HepG2 (cell line): ENCODE results near the gene METAP1D. TPM values are rescaled to one million over a fixed set of nuclear protein-coding genes. Genes with fewer than 3 reads are reported as not detected.

ENCODE experiments used
- AGO2 ChIP-seq: fragments of 200-400 bp; formaldehyde crosslinking; optimal IDR thresholded peaks from 2 replicates; pipeline ENCODE3; 2017; ENCODE audit warnings: mild to moderate bottlenecking, low read depth, low read length, moderate library complexity
- BRD4 ChIP-seq: sonication (generic); formaldehyde crosslinking; IDR thresholded peaks from 2 replicates; pipeline ENCODE4 v1.4.0; 2020; ENCODE audit warnings: missing genetic modification reagents
- CHCHD3 ChIP-seq: sonication (generic); formaldehyde crosslinking; IDR thresholded peaks from 2 replicates; pipeline ENCODE4 v1.8.0; 2022; ENCODE audit warnings: mild to moderate bottlenecking, missing genetic modification reagents, moderate library complexity
- CREM ChIP-seq, 2 experiments: sonication (generic) in 1 of 2; formaldehyde crosslinking in 1 of 2; IDR thresholded peaks; 2 replicates each; pipeline versions ENCODE4 v1.4.0 to v1.6.1; 2016 to 2020; ENCODE audit warnings: antibody characterized with exemption in 1 of 2, mild to moderate bottlenecking in 1 of 2, missing genetic modification reagents in 1 of 2
- EP300 ChIP-seq, 3 experiments: sonication (generic) in 1 of 3; formaldehyde crosslinking in 1 of 3; IDR thresholded peaks; 2 replicates each; pipeline versions ENCODE4 v1.5.1 to v1.6.1; 2011 to 2020; ENCODE audit warnings: low read depth in 2 of 3, low read length in 2 of 3, borderline replicate concordance in 1 of 3, improper control_type of control experiment in 1 of 3, mild to moderate bottlenecking in 1 of 3, missing genetic modification reagents in 1 of 3, moderate library complexity in 1 of 3
- FOSL1 ChIP-seq: sonication (generic); formaldehyde crosslinking; IDR thresholded peaks from 2 replicates; pipeline ENCODE4 v1.9.0; 2021; ENCODE audit warnings: missing genetic modification reagents, borderline replicate concordance
- KDM5B ChIP-seq: sonication (generic); formaldehyde crosslinking; IDR thresholded peaks from 2 replicates; pipeline ENCODE4 v1.4.0; 2020; ENCODE audit warnings: missing genetic modification reagents, mild to moderate bottlenecking, borderline replicate concordance
- TRAFD1 ChIP-seq: sonication (generic); formaldehyde crosslinking; IDR thresholded peaks from 2 replicates; pipeline ENCODE4 v1.5.1; 2020; ENCODE audit warnings: missing genetic modification reagents, mild to moderate bottlenecking, borderline replicate concordance
- ZMYM3 ChIP-seq: sonication (generic); formaldehyde crosslinking; IDR thresholded peaks from 2 replicates; pipeline ENCODE4 v1.5.1; 2020; ENCODE audit warnings: mild to moderate bottlenecking, missing genetic modification reagents
- ZNF138 ChIP-seq: sonication (generic); formaldehyde crosslinking; IDR thresholded peaks from 2 replicates; pipeline ENCODE4 v1.5.0; 2020; ENCODE audit warnings: mild to moderate bottlenecking, low read depth, missing genetic modification reagents
- ZNF235 ChIP-seq: sonication (generic); formaldehyde crosslinking; IDR thresholded peaks from 2 replicates; pipeline ENCODE4 v1.8.1; 2023; ENCODE audit warnings: mild to moderate bottlenecking, missing genetic modification reagents, borderline replicate concordance
- ZNF24 ChIP-seq: fragments of 450-650 bp; IDR thresholded peaks from 2 replicates; pipeline ENCODE4 v1.6.1; 2017; ENCODE audit warnings: antibody characterized with exemption, mild to moderate bottlenecking
- ZNF326 ChIP-seq: sonication (generic); formaldehyde crosslinking; IDR thresholded peaks from 2 replicates; pipeline ENCODE4 v1.4.0; 2020; ENCODE audit warnings: missing genetic modification reagents, borderline replicate concordance
- ZNF616 ChIP-seq: sonication (generic); formaldehyde crosslinking; IDR thresholded peaks from 2 replicates; pipeline ENCODE4 v1.5.0; 2020; ENCODE audit warnings: low read depth, mild to moderate bottlenecking, missing genetic modification reagents
- polyA plus RNA-seq, 8 experiments: library from polyadenylated mRNA; depleted of rRNA in 3 of 8; stranded (reverse) in 7 of 8; unstranded in 1 of 8; fragments of >200 nt; fragmentation: Illumina TruSeq in 4 of 8; extraction: Trizol in 4 of 8; gene quantifications; 2 replicates each; pipeline versions ENCODE4 v1.2.1 to v1.2.3, GENCODE V29; 2011 to 2016; ENCODE audit warnings: low read depth in 4 of 8, missing spikeins in 1 of 8, mixed read lengths in 1 of 8; ENCODE audit not compliant: insufficient read depth in 1 of 8
- total RNA-seq, 5 experiments: library from RNA; depleted of rRNA; stranded (reverse); fragments of >200 nt; fragmentation: Illumina TruSeq; extraction: Trizol; gene quantifications; 2 replicates each; pipeline ENCODE4 v1.2.3, GENCODE V29; 2016; ENCODE audit warnings: low read depth in 1 of 5
- TF ChIP-seq, protein P1 (sequence below): IDR thresholded peaks from 2 replicates; pipeline ENCODE4 v1.4.0; 2020; ENCODE audit warnings: mild to moderate bottlenecking, missing genetic modification reagents
- TF ChIP-seq, protein P2 (sequence below): IDR thresholded peaks from 2 replicates; pipeline ENCODE4 v1.6.1; 2016; ENCODE audit warnings: missing compliant biosample characterization, missing genetic modification reagents, borderline replicate concordance
- TF ChIP-seq, protein P3 (sequence below), 2 experiments: sonication (generic) in 1 of 2; formaldehyde crosslinking in 1 of 2; IDR thresholded peaks; 2 replicates each; pipeline versions ENCODE4 v1.4.0 to v1.6.1; 2018 to 2020; ENCODE audit warnings: missing genetic modification reagents in 2 of 2, borderline replicate concordance in 1 of 2, low read depth in 1 of 2, mild to moderate bottlenecking in 1 of 2, missing biosample characterization in 1 of 2

METAP1D gene
- total and polyA plus RNA-seq, 2 of the 13 experiments (the other 11 are each of a cell fraction or from before 2014, with no cell fraction given), result 14.7 to 21.6 TPM

DNA sequence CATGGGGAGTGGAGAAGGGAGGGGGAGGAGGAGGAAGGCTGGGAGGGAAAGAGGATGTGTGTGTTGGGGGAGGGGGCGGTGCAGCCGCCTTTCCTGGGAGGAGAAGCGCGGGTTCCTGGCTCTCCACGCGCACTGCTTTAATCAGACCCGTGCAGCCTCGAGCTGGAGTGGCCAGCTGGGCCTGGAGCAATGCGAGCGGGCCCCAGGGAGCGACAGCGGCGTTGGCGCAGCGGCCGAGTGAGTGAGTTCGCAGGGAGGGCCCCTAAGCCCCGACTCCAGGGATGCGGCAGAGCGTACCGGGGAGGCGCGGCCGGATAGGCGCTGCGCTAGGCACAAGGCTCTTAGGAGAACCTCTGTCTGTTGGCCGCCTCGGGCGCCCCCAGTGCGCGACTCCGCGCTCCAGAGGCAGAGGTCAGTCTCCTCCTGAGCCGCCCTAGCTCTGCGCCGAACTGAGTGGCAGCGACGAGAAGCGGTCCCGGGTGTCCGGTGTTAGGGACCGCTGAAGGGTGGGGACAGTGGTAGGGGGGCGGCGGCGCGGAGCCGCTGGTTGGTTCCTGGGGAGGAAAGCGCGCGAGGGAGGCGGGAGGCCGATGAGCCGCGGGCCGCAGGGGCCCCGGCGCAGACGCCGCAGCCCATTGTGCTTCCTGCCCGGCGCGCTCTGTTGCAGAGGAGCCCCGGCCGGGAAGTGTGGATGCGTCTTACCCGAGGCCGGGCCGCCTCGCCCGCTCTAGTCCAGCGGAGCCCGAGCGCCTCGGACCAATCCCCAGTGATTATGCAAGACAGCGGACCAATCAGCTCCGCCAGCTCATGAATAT, 85.1 kb downstream of the METAP1D start (continued):
- TF ChIP-seq, protein P1, sequence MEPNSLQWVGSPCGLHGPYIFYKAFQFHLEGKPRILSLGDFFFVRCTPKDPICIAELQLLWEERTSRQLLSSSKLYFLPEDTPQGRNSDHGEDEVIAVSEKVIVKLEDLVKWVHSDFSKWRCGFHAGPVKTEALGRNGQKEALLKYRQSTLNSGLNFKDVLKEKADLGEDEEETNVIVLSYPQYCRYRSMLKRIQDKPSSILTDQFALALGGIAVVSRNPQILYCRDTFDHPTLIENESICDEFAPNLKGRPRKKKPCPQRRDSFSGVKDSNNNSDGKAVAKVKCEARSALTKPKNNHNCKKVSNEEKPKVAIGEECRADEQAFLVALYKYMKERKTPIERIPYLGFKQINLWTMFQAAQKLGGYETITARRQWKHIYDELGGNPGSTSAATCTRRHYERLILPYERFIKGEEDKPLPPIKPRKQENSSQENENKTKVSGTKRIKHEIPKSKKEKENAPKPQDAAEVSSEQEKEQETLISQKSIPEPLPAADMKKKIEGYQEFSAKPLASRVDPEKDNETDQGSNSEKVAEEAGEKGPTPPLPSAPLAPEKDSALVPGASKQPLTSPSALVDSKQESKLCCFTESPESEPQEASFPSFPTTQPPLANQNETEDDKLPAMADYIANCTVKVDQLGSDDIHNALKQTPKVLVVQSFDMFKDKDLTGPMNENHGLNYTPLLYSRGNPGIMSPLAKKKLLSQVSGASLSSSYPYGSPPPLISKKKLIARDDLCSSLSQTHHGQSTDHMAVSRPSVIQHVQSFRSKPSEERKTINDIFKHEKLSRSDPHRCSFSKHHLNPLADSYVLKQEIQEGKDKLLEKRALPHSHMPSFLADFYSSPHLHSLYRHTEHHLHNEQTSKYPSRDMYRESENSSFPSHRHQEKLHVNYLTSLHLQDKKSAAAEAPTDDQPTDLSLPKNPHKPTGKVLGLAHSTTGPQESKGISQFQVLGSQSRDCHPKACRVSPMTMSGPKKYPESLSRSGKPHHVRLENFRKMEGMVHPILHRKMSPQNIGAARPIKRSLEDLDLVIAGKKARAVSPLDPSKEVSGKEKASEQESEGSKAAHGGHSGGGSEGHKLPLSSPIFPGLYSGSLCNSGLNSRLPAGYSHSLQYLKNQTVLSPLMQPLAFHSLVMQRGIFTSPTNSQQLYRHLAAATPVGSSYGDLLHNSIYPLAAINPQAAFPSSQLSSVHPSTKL (CRISPR knock-in tag), result peak; percentile 23; the same call in 1 of the 2 replicates
- TF ChIP-seq, protein P2, sequence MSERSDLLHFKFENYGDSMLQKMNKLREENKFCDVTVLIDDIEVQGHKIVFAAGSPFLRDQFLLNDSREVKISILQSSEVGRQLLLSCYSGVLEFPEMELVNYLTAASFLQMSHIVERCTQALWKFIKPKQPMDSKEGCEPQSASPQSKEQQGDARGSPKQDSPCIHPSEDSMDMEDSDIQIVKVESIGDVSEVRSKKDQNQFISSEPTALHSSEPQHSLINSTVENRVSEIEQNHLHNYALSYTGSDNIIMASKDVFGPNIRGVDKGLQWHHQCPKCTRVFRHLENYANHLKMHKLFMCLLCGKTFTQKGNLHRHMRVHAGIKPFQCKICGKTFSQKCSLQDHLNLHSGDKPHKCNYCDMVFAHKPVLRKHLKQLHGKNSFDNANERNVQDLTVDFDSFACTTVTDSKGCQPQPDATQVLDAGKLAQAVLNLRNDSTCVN, result no peak
- TF ChIP-seq ZNF138 (CRISPR knock-in tag), result peak; percentile 61; the same call in 1 of the 2 replicates
- TF ChIP-seq CHCHD3 (CRISPR knock-in tag), result no peak
- 0 out of 2 replicates have a peak, but pooled peaks have one; percentile 44 for TF ChIP-seq BRD4
- no peak for TF ChIP-seq AGO2
- TF ChIP-seq CREM (IDR thresholded peaks at IDR 0.05), result no peak
- TF ChIP-seq CREM (CRISPR knock-in tag; IDR thresholded peaks at IDR 0.05), result no peak
- peak; percentile 70; the same call in 1 of the 2 replicates for TF ChIP-seq ZNF235 (CRISPR knock-in tag)
- no peak for TF ChIP-seq TRAFD1 (CRISPR knock-in tag)
- no peak; the same call in 1 of the 2 replicates for TF ChIP-seq ZNF616 (CRISPR knock-in tag)
- 0 out of 4 replicates have a peak, but pooled peaks of 1 of the 2 experiments have one; percentile 27 for TF ChIP-seq EP300 (IDR thresholded peaks at IDR 0.05; ENCODE audit: low read depth in 2 of 2, low read length in 2 of 2)
- TF ChIP-seq EP300 (CRISPR knock-in tag; IDR thresholded peaks at IDR 0.05; ENCODE audit: borderline replicate concordance), result no peak
- TF ChIP-seq ZNF24, result no peak
- peak; percentile 91 for TF ChIP-seq KDM5B
- no peak for TF ChIP-seq FOSL1 (CRISPR knock-in tag)
- no peak for TF ChIP-seq ZMYM3 (CRISPR knock-in tag)
- TF ChIP-seq, protein P3, sequence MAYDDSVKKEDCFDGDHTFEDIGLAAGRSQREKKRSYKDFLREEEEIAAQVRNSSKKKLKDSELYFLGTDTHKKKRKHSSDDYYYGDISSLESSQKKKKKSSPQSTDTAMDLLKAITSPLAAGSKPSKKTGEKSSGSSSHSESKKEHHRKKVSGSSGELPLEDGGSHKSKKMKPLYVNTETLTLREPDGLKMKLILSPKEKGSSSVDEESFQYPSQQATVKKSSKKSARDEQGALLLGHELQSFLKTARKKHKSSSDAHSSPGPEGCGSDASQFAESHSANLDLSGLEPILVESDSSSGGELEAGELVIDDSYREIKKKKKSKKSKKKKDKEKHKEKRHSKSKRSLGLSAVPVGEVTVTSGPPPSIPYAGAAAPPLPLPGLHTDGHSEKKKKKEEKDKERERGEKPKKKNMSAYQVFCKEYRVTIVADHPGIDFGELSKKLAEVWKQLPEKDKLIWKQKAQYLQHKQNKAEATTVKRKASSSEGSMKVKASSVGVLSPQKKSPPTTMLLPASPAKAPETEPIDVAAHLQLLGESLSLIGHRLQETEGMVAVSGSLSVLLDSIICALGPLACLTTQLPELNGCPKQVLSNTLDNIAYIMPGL (CRISPR knock-in tag; IDR thresholded peaks at IDR 0.05; ENCODE audit: borderline replicate concordance in 1 of 2, low read depth in 1 of 2), result peak in 1 of 2 experiments; percentile 50; a peak in 1 of 4 replicates
- TF ChIP-seq ZNF326 (CRISPR knock-in tag), result no peak
